Measurements from ENCODE around the gene BATF3.
A peak's percentile ranks its signal among the peaks of the same experiment; 100 is the strongest.
"Not testable (repeated sequence)": the region's sequence is repeated elsewhere in the genome, so short reads cannot be mapped to it uniquely, and the experiment has no call there.

Gene BATF3

GRCh38 chr1:212699625-212700222, at the start of gene BATF3:
Gene BATF3 (minus strand): TSS chr1:212699840. CDS start chr1:212699762, 78 bp downstream.
- DNase-seq = peak; percentile 68 to 72

- DNase-seq = no peak
These were observed 46.9 kb upstream of the BATF3 start for GRCh38 chr1:212746546-212746945.

GRCh38 chr1:212745303-212745702, 45.7 kb upstream of the BATF3 start:
- DNase-seq = no peak

GRCh38 chr1:212743901-212744475, 44.3 kb upstream of the BATF3 start:
- DNase-seq = no peak

GRCh38 chr1:212738330-212738729, 38.7 kb upstream of the BATF3 start:
- no peak for DNase-seq

- DNase-seq = no peak
These were observed 37.9 kb upstream of the BATF3 start for GRCh38 chr1:212737559-212737958.

- no peak for DNase-seq
These were observed 33.5 kb upstream of the BATF3 start for GRCh38 chr1:212733109-212733508.

GRCh38 chr1:212731630-212732029, 32.0 kb upstream of the BATF3 start:
- DNase-seq = no peak

GRCh38 chr1:212728606-212729005, 29.0 kb upstream of the BATF3 start:
- no peak for DNase-seq

- no peak for DNase-seq
These were observed 27.9 kb upstream of the BATF3 start for GRCh38 chr1:212727386-212728181.

GRCh38 chr1:212724679-212725078, 25.0 kb upstream of the BATF3 start:
- DNase-seq = not testable (repeated sequence)

- no peak for DNase-seq
These were observed 22.8 kb upstream of the BATF3 start for GRCh38 chr1:212722270-212722957.

- DNase-seq = peak in 1 of 2 experiments; percentile 16
These were observed 22.0 kb upstream of the BATF3 start for GRCh38 chr1:212721388-212722247.

GRCh38 chr1:212719633-212720032, 20.0 kb upstream of the BATF3 start:
- DNase-seq = no peak

GRCh38 chr1:212718499-212718898, 18.9 kb upstream of the BATF3 start:
- DNase-seq = no peak

GRCh38 chr1:212716161-212716560, 16.5 kb upstream of the BATF3 start:
- no peak for DNase-seq

GRCh38 chr1:212713465-212714136, 14.0 kb upstream of the BATF3 start:
- DNase-seq = no peak

GRCh38 chr1:212712451-212713303, 13.0 kb upstream of the BATF3 start:
- no peak for DNase-seq

GRCh38 chr1:212711974-212712373, 12.3 kb upstream of the BATF3 start:
- DNase-seq = not testable (repeated sequence)

GRCh38 chr1:212710566-212710965, 10.9 kb upstream of the BATF3 start:
- DNase-seq = no peak

Measured in activated CD4-positive, alpha-beta T cell treated with anti-CD3 and anti-CD28 coated beads, Interleukin-2, amount 50 U/mL, for 4 hours (primary cell).